DOHH2 (cell line): Measurements from ENCODE around the gene SEZ6L2.

Experiments
- H3F3A ChIP-seq: fragments of 200-600 bp; sonication (generic), shearing (Covaris generic); 2 replicates; pipeline ENCODE4 v1.6.0; 2016; ENCODE audit warnings: antibody characterized with exemption, mild to moderate bottlenecking; ENCODE audit not compliant: control insufficient read depth, insufficient read depth
- H3K27ac ChIP-seq: fragments of 200-600 bp; sonication (generic); 2 replicates; pipeline ENCODE4 v1.5.1; 2014; ENCODE audit warnings: low read depth, mild to moderate bottlenecking, low read length, moderate library complexity
- H3K27me3 ChIP-seq: fragments of 200-600 bp; sonication (generic); 2 replicates; pipeline ENCODE4 v1.6.1; 2014; ENCODE audit warnings: mild to moderate bottlenecking, low read length, mixed read lengths; ENCODE audit not compliant: control insufficient read depth
- H3K36me3 ChIP-seq: fragments of 200-600 bp; sonication (generic); 2 replicates; pipeline ENCODE4 v1.6.1; 2014; ENCODE audit warnings: mild to moderate bottlenecking, low read length, moderate library complexity, mixed read lengths; ENCODE audit not compliant: control insufficient read depth
- H3K4me1 ChIP-seq: fragments of 200-600 bp; sonication (generic); 2 replicates; pipeline ENCODE4 v1.6.1; 2014; ENCODE audit warnings: mild to moderate bottlenecking, low read length, mixed read lengths; ENCODE audit not compliant: control insufficient read depth
- H3K4me2 ChIP-seq: fragments of 200-600 bp; sonication (generic); 2 replicates; pipeline ENCODE4 v1.6.0; 2014; ENCODE audit warnings: mild to moderate bottlenecking, low read length, moderate library complexity
- H3K4me3 ChIP-seq: fragments of 200-600 bp; sonication (generic); 2 replicates; pipeline ENCODE4 v1.5.1; 2014; ENCODE audit warnings: mild to moderate bottlenecking, low read length, mixed read lengths
- H3K79me2 ChIP-seq: fragments of 200-600 bp; sonication (generic); 2 replicates; pipeline ENCODE4 v1.6.1; 2014; ENCODE audit warnings: mild to moderate bottlenecking, low read length, mixed read lengths; ENCODE audit not compliant: control insufficient read depth
- H3K9me2 ChIP-seq: fragments of 200-600 bp; sonication (generic); replicated peaks from 2 replicates; pipeline ENCODE4 v1.6.1; 2014; ENCODE audit warnings: mild to moderate bottlenecking, low read length, mixed read lengths; ENCODE audit not compliant: control insufficient read depth
- H3K9me3 ChIP-seq: fragments of 200-600 bp; sonication (generic); 2 replicates; pipeline ENCODE4 v1.6.1; 2014; ENCODE audit warnings: antibody characterized with exemption, low read length, mixed read lengths; ENCODE audit not compliant: control insufficient read depth, insufficient read depth
- H4K20me1 ChIP-seq: fragments of 200-600 bp; sonication (generic); 2 replicates; pipeline ENCODE4 v1.6.0; 2014; ENCODE audit warnings: low read depth, mild to moderate bottlenecking, antibody characterized with exemption, low read length, moderate library complexity; ENCODE audit not compliant: control insufficient read depth, insufficient read depth
- EZH2phosphoT487 ChIP-seq: fragments of 200-600 bp; sonication (generic); IDR thresholded peaks from 2 replicates; pipeline ENCODE4 v1.6.1; 2017; ENCODE audit warnings: borderline replicate concordance, mild to moderate bottlenecking, antibody characterized with exemption, low read length, moderate library complexity, mixed read lengths
- TF ChIP-seq, protein P1 (sequence below): fragments of 200-600 bp; sonication (generic); IDR thresholded peaks from one replicate; pipeline ENCODE4 v1.5.1; 2014; ENCODE audit warnings: antibody characterized with exemption, mild to moderate bottlenecking, low read depth, low read length; ENCODE audit not compliant: poor library complexity, severe bottlenecking

The SEZ6L2 gene

GRCh38 chr16:29860218-29860617, 39.1 kb downstream of the SEZ6L2 start:
- Histone ChIP-seq H3K4me1 (peaks cover 9% of the 10 kb centered on the region), H3K27ac (no peak overlapping the region), H3K79me2 (peaks cover 21% of the 10 kb centered on the region), H3K9me2 (no peaks in the 10 kb centered on the region), H4K20me1 (no peaks in the 10 kb centered on the region), H3K27me3 (no peaks in the 10 kb centered on the region), H3K9me3 (no peaks in the 10 kb centered on the region), H3K4me2 (no peak overlapping the region), H3F3A (no peaks in the 10 kb centered on the region), H3K4me3 (no peak overlapping the region), H3K36me3 (peaks cover 23% of the 10 kb centered on the region)
- TF ChIP-seq, protein P1, sequence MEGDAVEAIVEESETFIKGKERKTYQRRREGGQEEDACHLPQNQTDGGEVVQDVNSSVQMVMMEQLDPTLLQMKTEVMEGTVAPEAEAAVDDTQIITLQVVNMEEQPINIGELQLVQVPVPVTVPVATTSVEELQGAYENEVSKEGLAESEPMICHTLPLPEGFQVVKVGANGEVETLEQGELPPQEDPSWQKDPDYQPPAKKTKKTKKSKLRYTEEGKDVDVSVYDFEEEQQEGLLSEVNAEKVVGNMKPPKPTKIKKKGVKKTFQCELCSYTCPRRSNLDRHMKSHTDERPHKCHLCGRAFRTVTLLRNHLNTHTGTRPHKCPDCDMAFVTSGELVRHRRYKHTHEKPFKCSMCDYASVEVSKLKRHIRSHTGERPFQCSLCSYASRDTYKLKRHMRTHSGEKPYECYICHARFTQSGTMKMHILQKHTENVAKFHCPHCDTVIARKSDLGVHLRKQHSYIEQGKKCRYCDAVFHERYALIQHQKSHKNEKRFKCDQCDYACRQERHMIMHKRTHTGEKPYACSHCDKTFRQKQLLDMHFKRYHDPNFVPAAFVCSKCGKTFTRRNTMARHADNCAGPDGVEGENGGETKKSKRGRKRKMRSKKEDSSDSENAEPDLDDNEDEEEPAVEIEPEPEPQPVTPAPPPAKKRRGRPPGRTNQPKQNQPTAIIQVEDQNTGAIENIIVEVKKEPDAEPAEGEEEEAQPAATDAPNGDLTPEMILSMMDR: no peak
- no peak for TF ChIP-seq EZH2phosphoT487

GRCh38 chr16:29858974-29859373, 40.4 kb downstream of the SEZ6L2 start:
- Histone ChIP-seq H3F3A (no peaks in the 10 kb centered on the region), H3K36me3 (peaks cover 23% of the 10 kb centered on the region), H3K4me2 (no peak overlapping the region), H3K27ac (no peak overlapping the region), H3K9me2 (no peaks in the 10 kb centered on the region), H3K79me2 (peaks cover 21% of the 10 kb centered on the region), H3K4me1 (peaks cover 9% of the 10 kb centered on the region), H3K4me3 (no peak overlapping the region), H3K27me3 (no peaks in the 10 kb centered on the region), H3K9me3 (no peaks in the 10 kb centered on the region), H4K20me1 (no peaks in the 10 kb centered on the region)
- TF ChIP-seq, protein P1: no peak
- TF ChIP-seq EZH2phosphoT487: no peak

DNA sequence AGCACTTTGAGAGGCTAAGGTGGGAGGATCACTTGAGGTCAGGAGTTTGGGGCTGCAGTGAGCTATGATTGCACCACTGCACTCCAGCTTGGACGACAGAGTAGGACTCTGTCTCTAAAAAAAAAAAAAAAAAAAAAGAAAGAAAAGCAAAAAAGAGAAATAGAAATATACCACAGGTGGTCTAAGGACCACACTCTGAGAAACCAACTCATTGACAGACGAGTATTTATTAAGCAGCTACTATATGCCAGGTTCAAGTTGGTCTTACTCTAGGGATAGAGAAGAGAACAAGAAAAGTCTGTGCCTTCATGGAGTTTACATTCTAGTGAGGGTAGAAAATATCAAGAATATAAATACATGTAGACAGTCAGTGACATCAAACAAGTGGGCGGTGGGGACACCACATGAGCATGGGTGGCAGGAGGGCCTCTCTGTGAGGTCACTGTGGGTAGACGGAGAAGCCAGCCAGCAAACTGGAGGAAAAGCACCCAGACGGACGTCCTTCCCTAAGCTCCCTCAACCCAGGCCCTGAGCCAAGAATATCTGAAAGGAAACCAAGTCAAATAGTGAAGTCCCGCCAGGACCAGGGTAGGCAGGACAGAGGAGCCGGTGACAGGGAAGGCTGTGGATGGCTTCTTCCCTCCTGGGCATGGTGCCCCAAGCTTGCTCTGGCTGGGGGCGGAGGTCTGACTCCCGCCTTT, 41.1 kb downstream of the SEZ6L2 start:
- peaks cover 23% of the 10 kb centered on the region for H3K36me3 ChIP-seq
- TF ChIP-seq, protein P1: no peak
- TF ChIP-seq EZH2phosphoT487: no peak
- H3K4me2 ChIP-seq: no peak overlapping the region
- peaks cover 21% of the 10 kb centered on the region for H3K79me2 ChIP-seq
- no peak overlapping the region for H3K4me3 ChIP-seq
- no peak overlapping the region for H3K27ac ChIP-seq
- no peaks in the 10 kb centered on the region for H4K20me1 ChIP-seq
- no peaks in the 10 kb centered on the region for H3F3A ChIP-seq
- peaks cover 5% of the 10 kb centered on the region for H3K4me1 ChIP-seq
- H3K9me2 ChIP-seq: no peaks in the 10 kb centered on the region
- H3K9me3 ChIP-seq: no peaks in the 10 kb centered on the region
- no peaks in the 10 kb centered on the region for H3K27me3 ChIP-seq
